ENCODE results near the gene VPS26C.

Gene VPS26C

DNA sequence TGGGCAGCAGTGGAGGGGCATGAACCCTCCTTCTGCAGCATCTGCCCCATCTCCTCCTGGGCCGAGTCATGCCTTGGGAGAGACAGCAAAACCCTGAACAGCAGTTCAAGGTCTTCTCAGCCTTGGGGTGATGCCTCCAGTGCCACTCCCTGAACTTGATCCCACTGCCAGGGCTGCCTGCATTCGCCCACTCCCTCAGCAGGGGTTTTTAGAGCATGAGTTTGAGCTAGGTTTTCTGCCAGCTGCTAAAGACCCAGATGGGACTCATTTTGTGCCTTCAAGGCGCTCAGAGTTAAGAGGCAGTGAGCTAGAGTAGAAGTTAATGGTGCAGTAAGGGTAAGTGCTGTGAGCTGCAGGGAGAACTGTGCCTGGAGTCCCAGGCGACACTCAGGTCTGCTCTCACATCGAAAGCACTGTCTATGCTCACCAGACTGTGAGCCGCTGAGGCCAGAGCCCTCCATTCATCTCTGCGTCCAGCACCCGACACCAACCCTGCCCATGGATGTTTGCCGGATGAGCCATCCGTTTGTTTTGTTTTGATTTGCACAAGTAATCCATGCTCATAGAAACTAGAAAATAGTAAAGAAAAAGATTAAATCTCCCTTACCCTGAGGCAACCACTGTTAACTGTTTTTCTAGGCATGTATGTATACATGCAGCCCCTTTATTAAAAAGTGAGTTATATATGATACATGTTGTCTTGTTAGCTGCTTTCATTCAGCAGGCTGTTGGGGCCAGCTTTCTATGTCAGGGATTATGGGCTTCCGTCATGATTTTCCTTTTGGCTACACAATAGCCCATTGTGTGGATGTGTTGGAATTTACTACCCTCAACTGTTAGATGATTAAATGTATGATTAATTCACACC, 67.8 kb downstream of the VPS26C start:
- DNase-seq: no peak

DNA sequence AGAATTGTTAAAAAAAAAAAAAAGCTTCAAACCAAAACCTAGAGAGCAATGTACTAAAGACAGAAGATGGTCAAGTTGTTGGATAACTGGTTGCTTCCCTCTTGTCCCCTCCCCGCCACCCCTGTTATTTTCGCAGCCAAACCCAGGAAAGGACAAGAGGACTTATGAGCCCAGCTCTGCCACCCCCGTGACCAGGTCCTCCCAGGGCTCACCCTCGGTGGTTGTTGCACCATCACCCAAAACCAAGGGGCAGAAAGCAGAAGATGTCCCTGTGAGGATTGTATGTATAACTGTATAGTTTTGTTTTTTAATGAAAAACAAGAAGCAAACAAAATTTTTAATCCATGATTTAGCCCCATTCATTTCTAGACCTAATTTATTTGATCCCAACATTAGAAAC, 69.4 kb downstream of the VPS26C start:
- DNase-seq: no peak

DNA sequence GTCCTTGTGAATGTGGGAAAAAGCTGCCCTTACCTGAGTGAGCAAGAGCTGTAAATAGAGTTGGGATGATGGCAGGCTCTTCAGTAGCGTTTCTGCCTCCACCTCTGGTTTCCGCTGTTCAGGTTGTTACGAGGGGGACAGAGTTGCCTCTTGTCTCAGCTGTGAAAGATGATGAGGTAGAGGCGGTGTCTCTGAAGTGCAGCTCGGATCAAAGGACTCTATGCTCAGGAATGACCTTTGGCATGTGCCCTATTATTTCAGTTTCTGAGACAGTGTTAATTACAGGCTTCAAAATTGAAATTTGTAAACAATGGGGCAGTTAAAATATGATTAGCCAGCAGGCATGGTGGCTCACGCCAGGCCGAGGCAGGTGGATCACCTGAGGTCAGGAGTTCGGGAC, 70.3 kb downstream of the VPS26C start:
- no peak for DNase-seq

DNA sequence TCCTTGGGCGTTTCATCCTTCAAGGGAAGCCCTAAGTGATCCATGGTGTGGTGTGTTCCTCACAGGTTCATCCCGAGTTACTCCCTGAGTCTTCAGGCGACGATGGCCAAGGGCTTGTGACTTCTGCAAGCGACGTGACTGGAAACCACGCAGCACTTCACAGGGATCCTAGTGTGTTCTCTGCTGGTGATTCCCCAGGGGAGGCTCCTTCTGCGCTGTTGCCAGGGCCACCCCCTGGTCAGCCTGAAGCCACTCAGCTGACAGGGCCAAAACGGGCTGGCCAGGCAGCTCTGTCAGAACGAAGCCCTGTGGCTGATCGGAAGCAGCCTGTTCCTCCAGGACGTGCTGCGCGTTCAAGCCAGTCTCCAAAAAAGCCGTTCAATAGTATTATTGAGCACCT, 71.5 kb downstream of the VPS26C start:
- no peak for DNase-seq

DNA sequence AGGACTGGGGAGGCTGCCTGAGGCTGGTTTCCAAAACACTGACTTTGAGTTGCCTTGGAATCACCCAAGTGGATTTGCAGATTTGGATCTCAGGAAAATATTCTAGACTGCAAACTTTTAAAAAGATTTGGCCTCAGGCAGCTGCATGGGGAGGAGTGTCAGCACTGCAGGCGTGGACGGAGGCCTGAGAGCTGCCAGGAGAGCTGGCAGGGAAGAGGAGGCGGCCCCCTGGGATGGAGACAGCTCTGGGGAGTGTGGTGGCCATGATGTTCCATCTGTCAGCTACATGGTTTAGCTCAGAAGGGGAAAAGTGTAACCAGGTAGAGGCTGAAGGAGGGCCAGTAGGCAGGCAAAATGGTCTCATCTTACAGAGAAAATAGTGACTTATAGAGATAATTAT, 72.1 kb downstream of the VPS26C start:
- DNase-seq: no peak

DNA sequence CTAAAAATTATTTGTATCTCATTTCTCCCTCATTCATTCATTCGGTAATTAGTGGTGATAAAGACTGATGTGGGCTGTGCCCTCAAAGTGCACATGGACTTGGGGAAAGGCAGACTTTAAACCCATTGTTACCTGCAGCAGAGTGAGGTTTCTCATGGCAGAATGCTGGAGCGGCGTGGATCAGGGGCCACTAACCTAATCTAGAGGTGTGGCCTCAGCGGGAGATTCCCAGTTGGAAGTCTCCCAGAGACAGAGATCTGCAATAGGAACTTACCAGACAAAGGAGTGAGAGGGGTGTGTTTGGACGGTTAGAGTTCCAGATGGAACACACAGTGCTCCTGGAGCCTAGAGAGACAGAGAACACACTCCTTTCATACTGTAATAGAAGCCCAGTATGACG, 73.5 kb downstream of the VPS26C start:
- DNase-seq: no peak

DNA sequence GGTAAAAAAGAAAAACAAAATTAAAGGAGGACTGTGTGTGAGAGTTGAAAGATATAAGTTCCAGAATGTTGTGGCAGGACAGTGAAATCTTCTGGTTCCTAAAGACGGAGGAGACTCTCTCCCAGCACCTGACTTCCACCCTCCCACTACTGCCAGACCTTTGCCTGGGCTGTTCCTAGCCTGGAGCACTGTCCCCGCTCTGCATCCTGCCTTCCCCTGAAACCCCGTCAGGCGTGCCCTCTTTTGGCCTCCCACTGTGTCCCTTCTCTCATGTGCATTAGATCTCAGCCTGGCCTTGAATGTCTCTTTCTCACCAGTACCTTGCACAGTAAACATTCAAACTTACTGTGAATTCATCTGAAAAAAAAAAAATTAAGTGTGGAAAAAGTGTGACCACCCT, 74.1 kb downstream of the VPS26C start:
- no peak for DNase-seq

DNA sequence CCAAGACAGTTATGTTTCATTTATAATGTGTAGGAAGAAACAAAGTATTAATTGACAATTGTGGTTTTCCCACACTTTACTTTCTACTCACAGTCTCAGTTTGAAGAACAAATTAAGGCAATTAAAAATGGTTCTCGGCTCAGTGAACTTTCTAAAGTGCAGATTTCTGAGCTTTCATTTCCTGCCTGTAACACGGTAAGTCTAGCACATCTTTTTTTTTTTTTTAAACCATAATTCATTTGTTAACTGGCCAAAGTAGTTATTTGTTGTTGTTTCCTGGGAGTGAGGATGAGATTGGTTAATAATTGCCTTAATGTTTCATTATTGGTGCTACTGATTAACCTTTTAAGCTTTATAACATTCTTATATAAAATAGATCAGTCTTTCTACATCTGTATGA, 75.1 kb downstream of the VPS26C start:
- no peak for DNase-seq

DNA sequence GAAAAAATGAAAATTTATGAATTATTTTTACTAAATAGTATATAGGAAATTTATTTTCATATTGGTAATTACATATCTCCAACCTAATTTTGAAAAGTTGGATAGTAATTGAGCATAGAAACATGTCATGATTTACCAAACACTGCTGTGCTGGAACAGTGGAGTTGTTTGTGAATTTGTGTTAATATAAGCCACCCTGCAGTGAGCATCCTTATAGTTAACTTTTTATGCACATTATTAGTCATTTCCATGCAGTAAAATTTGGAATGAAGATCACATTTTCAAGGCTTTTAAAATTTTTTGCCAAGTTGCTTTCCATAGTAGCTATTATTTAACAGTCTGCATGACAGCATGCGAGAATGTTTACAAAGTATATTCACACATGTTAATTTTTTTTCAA, 78.3 kb downstream of the VPS26C start:
- DNase-seq: no peak

DNA sequence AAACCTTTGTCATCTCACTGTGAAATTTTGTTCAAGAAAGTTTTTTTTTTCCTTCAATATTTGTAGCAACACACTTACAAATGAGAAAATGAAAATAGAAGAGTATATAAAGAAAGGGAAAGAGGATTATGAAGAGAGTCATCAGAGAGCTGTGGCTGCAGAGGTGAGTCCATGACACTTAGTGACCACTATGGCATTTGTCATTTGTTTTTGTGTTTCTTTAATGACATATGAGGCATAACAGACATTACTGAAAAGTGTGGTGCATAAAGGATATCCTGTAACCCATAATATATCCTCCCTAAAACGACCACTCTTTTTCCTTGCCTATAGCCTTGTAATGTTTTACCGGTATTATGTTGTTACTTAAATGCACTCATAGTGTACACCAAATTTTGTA, 80.2 kb downstream of the VPS26C start:
- no peak for DNase-seq

DNA sequence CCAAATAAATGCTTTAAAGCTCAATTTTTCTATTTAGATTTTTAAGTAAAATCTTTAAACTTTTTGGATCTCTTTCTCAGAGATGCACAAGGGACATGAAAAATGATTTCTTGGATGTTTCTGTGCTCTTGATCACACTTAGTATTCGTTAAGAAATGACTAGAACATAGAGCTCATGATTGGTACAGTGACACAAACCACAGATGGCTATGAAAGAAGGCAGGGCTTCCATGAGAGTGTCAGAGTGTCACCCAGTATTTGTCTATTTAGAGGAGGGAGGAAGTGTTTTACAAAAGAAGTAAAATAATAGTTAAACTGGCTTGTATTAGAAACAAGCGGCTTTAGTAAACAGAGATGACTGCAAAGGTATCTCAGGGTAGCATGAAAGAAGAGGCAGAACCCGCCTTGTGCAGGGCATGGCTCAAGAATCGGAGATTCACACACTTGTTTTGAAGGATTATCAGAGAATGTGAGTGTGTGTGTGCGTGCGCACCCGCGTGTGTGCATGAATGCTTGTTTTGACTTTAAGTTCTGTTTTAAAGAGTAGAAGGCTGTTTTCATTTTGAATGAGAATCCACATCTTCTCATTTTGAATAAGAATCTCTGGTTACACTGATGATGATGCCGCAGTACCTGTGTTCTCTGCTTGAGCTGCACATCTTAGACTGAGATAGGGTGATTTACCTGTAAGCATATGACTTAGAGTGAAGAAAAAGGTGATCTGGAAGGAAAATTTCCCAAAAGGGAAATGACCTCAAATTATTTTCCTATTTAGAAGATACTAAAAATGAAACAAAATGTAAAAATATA, 82.1 kb downstream of the VPS26C start:
- no peak for DNase-seq

DNA sequence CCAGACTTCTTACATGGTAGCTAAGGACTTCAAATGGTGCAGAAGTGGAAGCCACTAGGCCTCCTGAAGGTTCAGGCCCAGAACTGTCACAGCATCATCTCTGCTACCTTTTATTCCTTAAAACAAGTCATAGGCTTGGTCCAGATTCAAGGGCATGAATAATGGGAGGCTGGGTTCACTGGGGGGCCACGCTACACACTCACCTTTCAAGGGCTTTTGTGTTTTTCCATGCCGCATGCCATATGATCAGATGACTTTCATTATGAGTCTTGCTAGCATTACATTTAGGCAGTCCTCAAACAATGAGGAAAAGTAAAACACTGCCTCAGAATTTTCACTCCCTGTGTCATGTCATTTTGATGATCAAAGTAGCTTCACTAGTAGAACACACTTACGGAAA, 83.4 kb downstream of the VPS26C start:
- no peak for DNase-seq

DNA sequence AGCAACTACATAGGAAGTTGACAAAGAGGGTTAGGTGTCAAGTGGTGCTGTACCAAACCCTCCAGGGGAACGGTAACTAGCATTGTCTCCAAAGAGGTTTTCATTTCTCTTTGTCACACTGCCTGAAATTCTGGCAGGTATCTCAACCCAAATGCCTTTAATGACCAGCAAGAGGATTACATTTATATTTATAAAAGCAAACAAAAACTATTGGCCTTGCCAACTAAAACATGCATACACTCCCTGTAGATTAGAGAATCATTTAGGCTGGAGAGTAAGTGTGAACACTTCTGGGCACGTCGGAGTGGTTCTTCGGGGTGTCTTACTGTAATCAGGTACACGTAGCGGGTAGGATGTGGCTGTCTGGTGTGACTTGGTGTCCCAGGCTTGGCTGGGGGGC, 84.9 kb downstream of the VPS26C start:
- DNase-seq: no peak

DNA sequence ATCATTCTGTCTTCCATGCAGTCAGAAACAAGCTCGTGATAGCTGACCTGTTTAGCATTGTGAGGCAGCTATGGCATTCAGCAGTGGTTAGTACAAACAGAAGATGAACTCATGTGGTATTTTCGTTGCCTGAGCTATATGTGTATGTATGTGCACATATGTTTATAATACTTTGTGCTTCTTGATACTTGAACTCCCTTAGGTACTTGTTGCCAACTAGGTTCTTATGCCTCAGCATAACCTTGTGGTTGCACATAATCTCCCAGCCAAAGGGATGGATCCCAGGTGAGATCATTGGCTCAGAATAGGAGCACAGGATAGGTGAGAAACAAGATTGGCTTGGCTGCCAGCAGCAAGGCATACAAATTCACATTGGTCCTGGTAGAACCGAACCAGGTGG, 86.1 kb downstream of the VPS26C start:
- DNase-seq: no peak

DNA sequence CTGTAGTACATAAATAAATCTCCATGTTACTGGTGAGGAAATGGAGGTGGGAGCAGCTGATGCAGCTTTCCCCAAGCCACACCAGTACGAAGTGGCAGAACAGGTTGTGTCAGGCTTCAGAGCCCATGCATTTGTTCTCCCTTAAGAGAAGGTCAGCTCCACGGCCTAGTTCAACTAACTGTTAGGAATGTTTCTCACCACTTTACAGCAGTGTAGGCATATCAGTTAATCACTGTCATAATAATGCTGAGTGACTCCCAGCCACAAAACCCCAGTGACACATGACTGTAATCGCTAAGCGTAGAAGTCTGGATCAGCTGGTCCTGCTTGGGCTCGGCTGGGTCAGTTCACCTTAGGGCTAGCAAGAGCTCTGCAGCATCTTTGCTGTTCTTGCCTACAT, 90.4 kb downstream of the VPS26C start:
- DNase-seq: no peak

All from NCI-H446 treated with DMSO at 0.1 percent for 48 hours (cell line).